Activated naive CD8-positive, alpha-beta T cell treated with anti-CD3 and anti-CD28 coated beads, Interleukin-2, amount 50 U/mL, for 24 hours (primary cell): ENCODE results near the gene RNU6-1.

Experiments
- ATAC-seq: fragments of 150-1000 bp; cut with Tn5 transposase; one replicate; pipeline ENCODE4 v1.10.0; 2021
- DNase-seq: peaks from one replicate; pipeline ENCODE4 v3.0.0; 2021
- H3K27ac Mint-ChIP-seq: one replicate; pipeline ENCODE4 v1.8.0; 2021; ENCODE audit warnings: mild to moderate bottlenecking, mixed read lengths
- H3K27me3 Mint-ChIP-seq: one replicate; pipeline ENCODE4 v1.8.0; 2021; ENCODE audit warnings: mixed read lengths
- H3K36me3 Mint-ChIP-seq: one replicate; pipeline ENCODE4 v1.8.0; 2021; ENCODE audit warnings: low read depth, mixed read lengths
- H3K4me1 Mint-ChIP-seq: one replicate; pipeline ENCODE4 v1.8.0; 2021; ENCODE audit warnings: mixed read lengths
- H3K4me3 Mint-ChIP-seq: one replicate; pipeline ENCODE4 v1.8.0; 2021; ENCODE audit warnings: mild to moderate bottlenecking, moderate library complexity, mixed read lengths
- H3K9me3 Mint-ChIP-seq: one replicate; pipeline ENCODE4 v1.8.0; 2021; ENCODE audit warnings: mixed read lengths

Gene RNU6-1

GRCh38 chr15:67845974-67846373 is 6.1 kb upstream of the RNU6-1 start:
- no peak for ATAC-seq
- no peaks in the 10 kb centered on the region for H3K36me3 Mint-ChIP-seq
- no peak for DNase-seq
- H3K9me3 Mint-ChIP-seq, result no peaks in the 10 kb centered on the region
- H3K4me1 Mint-ChIP-seq, result peaks cover 9% of the 10 kb centered on the region
- H3K4me3 Mint-ChIP-seq, result no peak overlapping the region
- H3K27me3 Mint-ChIP-seq, result no peaks in the 10 kb centered on the region
- H3K27ac Mint-ChIP-seq, result no peak overlapping the region

- Mint-ChIP-seq H3K9me3 (no peaks in the 10 kb centered on the region), H3K27me3 (peaks cover 4% of the 10 kb centered on the region), H3K4me3 (no peak overlapping the region), H3K4me1 (peaks cover 21% of the 10 kb centered on the region), H3K27ac (no peak overlapping the region), H3K36me3 (peaks cover 4% of the 10 kb centered on the region)
- no peak for DNase-seq
- ATAC-seq, result no peak
Observed at GRCh38 chr15:67843571-67844387, 3.9 kb upstream of the RNU6-1 start.

GRCh38 chr15:67843092-67843501 is 3.3 kb upstream of the RNU6-1 start:
- Mint-ChIP-seq H3K4me3 (no peak overlapping the region), H3K27ac (no peak overlapping the region), H3K4me1 (peaks cover 25% of the 10 kb centered on the region), H3K27me3 (peaks cover 4% of the 10 kb centered on the region), H3K36me3 (peaks cover 4% of the 10 kb centered on the region), H3K9me3 (no peaks in the 10 kb centered on the region)
- ATAC-seq, result no peak
- no peak for DNase-seq

- H3K36me3 Mint-ChIP-seq, result peaks cover 4% of the 10 kb centered on the region
- H3K9me3 Mint-ChIP-seq, result no peaks in the 10 kb centered on the region
- peak overlapping the region; percentile 85 for H3K4me3 Mint-ChIP-seq
- H3K4me1 Mint-ChIP-seq, result peaks cover 26% of the 10 kb centered on the region
- DNase-seq (no peak), ATAC-seq (no peak)
- H3K27me3 Mint-ChIP-seq, result peaks cover 7% of the 10 kb centered on the region
- no peak overlapping the region for H3K27ac Mint-ChIP-seq
Observed at GRCh38 chr15:67841513-67841762, 1.6 kb upstream of the RNU6-1 start.

GRCh38 chr15:67840749-67841512 is 1.1 kb upstream of the RNU6-1 start:
- peaks cover 31% of the 10 kb centered on the region for H3K4me1 Mint-ChIP-seq
- ATAC-seq, result no peak
- DNase-seq, result no peak

GRCh38 chr15:67839499-67839928 is 331 bp downstream of the RNU6-1 start:
- Mint-ChIP-seq H3K27ac (peak overlapping the region; percentile 98), H3K36me3 (peaks cover 4% of the 10 kb centered on the region), H3K4me3 (peak overlapping the region; percentile 85), H3K27me3 (peaks cover 23% of the 10 kb centered on the region), H3K9me3 (no peaks in the 10 kb centered on the region), H3K4me1 (peaks cover 35% of the 10 kb centered on the region)
- DNase-seq (no peak), ATAC-seq (peak; percentile 29)

More at GRCh38 chr15:67840749-67841512, 1.1 kb upstream of the RNU6-1 start:
- Mint-ChIP-seq H3K4me3 (peak overlapping the region; percentile 85), H3K27me3 (peaks cover 12% of the 10 kb centered on the region), H3K36me3 (peaks cover 4% of the 10 kb centered on the region), H3K9me3 (no peaks in the 10 kb centered on the region), H3K27ac (peak overlapping the region; percentile 98)

GRCh38 chr15:67838789-67839332 is 984 bp downstream of the RNU6-1 start:
- Mint-ChIP-seq H3K36me3 (peaks cover 4% of the 10 kb centered on the region), H3K4me3 (peak overlapping the region; percentile 85), H3K27ac (no peak overlapping the region), H3K9me3 (no peaks in the 10 kb centered on the region), H3K27me3 (peaks cover 27% of the 10 kb centered on the region), H3K4me1 (peaks cover 39% of the 10 kb centered on the region)
- DNase-seq (no peak), ATAC-seq (no peak)

- DNase-seq, result no peak
- H3K27ac Mint-ChIP-seq, result no peak overlapping the region
- H3K4me1 Mint-ChIP-seq, result peaks cover 48% of the 10 kb centered on the region
- H3K27me3 Mint-ChIP-seq, result peaks cover 45% of the 10 kb centered on the region
- no peaks in the 10 kb centered on the region for H3K9me3 Mint-ChIP-seq
- H3K36me3 Mint-ChIP-seq, result peaks cover 4% of the 10 kb centered on the region
- no peak overlapping the region for H3K4me3 Mint-ChIP-seq
- no peak for ATAC-seq
Observed at GRCh38 chr15:67836955-67837354, 2.9 kb downstream of the RNU6-1 start.

- DNase-seq, result peak; percentile 57
- H3K36me3 Mint-ChIP-seq, result peaks cover 4% of the 10 kb centered on the region
- H3K27me3 Mint-ChIP-seq, result peaks cover 48% of the 10 kb centered on the region
- H3K4me3 Mint-ChIP-seq, result peak overlapping the region; percentile 68
- ATAC-seq, result no peak
- peaks cover 47% of the 10 kb centered on the region for H3K4me1 Mint-ChIP-seq
- H3K27ac Mint-ChIP-seq, result no peak overlapping the region
- no peaks in the 10 kb centered on the region for H3K9me3 Mint-ChIP-seq
Observed at GRCh38 chr15:67836477-67836876, 3.4 kb downstream of the RNU6-1 start.

- H3K36me3 Mint-ChIP-seq, result peaks cover 4% of the 10 kb centered on the region
- DNase-seq (no peak), ATAC-seq (no peak)
- peaks cover 43% of the 10 kb centered on the region for H3K4me1 Mint-ChIP-seq
- H3K27ac Mint-ChIP-seq, result no peak overlapping the region
- H3K9me3 Mint-ChIP-seq, result no peaks in the 10 kb centered on the region
- H3K4me3 Mint-ChIP-seq, result peak overlapping the region; percentile 68
- peaks cover 52% of the 10 kb centered on the region for H3K27me3 Mint-ChIP-seq
Observed at GRCh38 chr15:67836134-67836455, 3.8 kb downstream of the RNU6-1 start.

- no peak for DNase-seq
- H3K9me3 Mint-ChIP-seq, result no peaks in the 10 kb centered on the region
- no peak overlapping the region for H3K27ac Mint-ChIP-seq
Observed at GRCh38 chr15:67835297-67836133, 4.3 kb downstream of the RNU6-1 start.

GRCh38 chr15:67834581-67835296 is 5.1 kb downstream of the RNU6-1 start:
- Mint-ChIP-seq H3K27me3 (peaks cover 60% of the 10 kb centered on the region), H3K36me3 (no peaks in the 10 kb centered on the region), H3K27ac (no peak overlapping the region), H3K9me3 (no peaks in the 10 kb centered on the region), H3K4me3 (peak overlapping the region; percentile 68), H3K4me1 (peaks cover 40% of the 10 kb centered on the region)
- DNase-seq (no peak), ATAC-seq (no peak)

More at GRCh38 chr15:67835297-67836133, 4.3 kb downstream of the RNU6-1 start:
- H3K36me3 Mint-ChIP-seq, result peaks cover 4% of the 10 kb centered on the region
- peak overlapping the region; percentile 68 for H3K4me3 Mint-ChIP-seq
- H3K4me1 Mint-ChIP-seq, result peaks cover 41% of the 10 kb centered on the region
- peaks cover 58% of the 10 kb centered on the region for H3K27me3 Mint-ChIP-seq
- ATAC-seq, result no peak

GRCh38 chr15:67833710-67834511 is 5.9 kb downstream of the RNU6-1 start:
- Mint-ChIP-seq H3K4me3 (peak overlapping the region; percentile 43), H3K4me1 (peaks cover 39% of the 10 kb centered on the region), H3K9me3 (no peaks in the 10 kb centered on the region), H3K27me3 (peaks cover 65% of the 10 kb centered on the region), H3K36me3 (no peaks in the 10 kb centered on the region), H3K27ac (no peak overlapping the region)
- ATAC-seq (peak; percentile 29), DNase-seq (no peak)
